ENCODE data around the gene MYL1.

GRCh38 chr2:210252699-210253606, 62.0 kb downstream of the MYL1 start:
- TF ChIP-seq CTCF (conservative IDR thresholded peaks at IDR 0.05) (no peak), EZH2 (IDR thresholded peaks at IDR 0.05; ENCODE audit: low read depth) (no peak)
